Tibial nerve (tissue), 4 donors: ENCODE data around the gene ALPI. TPM values are rescaled to one million over a fixed set of nuclear protein-coding genes. Genes with fewer than 3 reads are reported as not detected.

ENCODE experiments used
- DNase-seq, 2 donors: peaks; one replicate each; pipeline ENCODE4 v3.0.0-alpha.2; 2019; ENCODE audit warnings: low spot score in 2 of 2
- H3K27ac ChIP-seq, 4 donors: fragments of 200-600 bp; sonication (generic) in 3 of 4; one replicate each; pipeline ENCODE4 v1.5.1; 2017 to 2019; ENCODE audit warnings: mild to moderate bottlenecking in 1 of 4
- H3K27me3 ChIP-seq, 2 donors: fragments of 200-600 bp; sonication (generic) in 1 of 2; one replicate each; pipeline versions ENCODE4 v1.5.1 to v1.6.0; 2017 to 2019
- H3K36me3 ChIP-seq, 3 donors: fragments of 200-600 bp; sonication (generic); one replicate each; pipeline ENCODE4 v1.5.1; 2018 to 2019
- H3K4me1 ChIP-seq, 4 donors: fragments of 200-600 bp; sonication (generic) in 3 of 4; one replicate each; pipeline ENCODE4 v1.5.1; 2017 to 2019
- H3K4me3 ChIP-seq, 4 donors: fragments of 200-600 bp; sonication (generic) in 3 of 4; one replicate each; pipeline ENCODE4 v1.5.1; 2017 to 2019; ENCODE audit warnings: mild to moderate bottlenecking in 1 of 4, moderate library complexity in 1 of 4
- H3K9me3 ChIP-seq, 4 donors: fragments of 200-600 bp; sonication (generic) in 3 of 4; one replicate each; pipeline ENCODE4 v1.5.1; 2017 to 2019
- EP300 ChIP-seq, 2 donors: sonication (generic); formaldehyde crosslinking; IDR thresholded peaks; one replicate each; pipeline ENCODE4 v1.6.1; 2017; ENCODE audit warnings: antibody characterized with exemption in 2 of 2, mild to moderate bottlenecking in 1 of 2
- POLR2A ChIP-seq, 2 donors: fragments of 450-650 bp; IDR thresholded peaks; one replicate each; pipeline ENCODE4 v1.6.1; 2017; ENCODE audit warnings: antibody characterized with exemption in 2 of 2, mild to moderate bottlenecking in 2 of 2, moderate library complexity in 2 of 2
- WGBS, 2 donors: methylation state at CpG; one replicate each; pipeline ENCODE4 v1.1.5; 2018; 5-methylcytosine and 5-hydroxymethylcytosine counted together
- total RNA-seq, 4 donors: library from RNA; depleted of rRNA; stranded (reverse); fragments of >200 nt; gene quantifications; one replicate each; pipeline ENCODE4 v1.1.0, GENCODE V29; 2016
- TF ChIP-seq, protein P1 (sequence below), 5 experiments: fragments of 200-600 bp in 3 of 5; fragments of 450-650 bp in 2 of 5; sonication (generic) in 3 of 5; IDR thresholded peaks; one replicate each; pipeline ENCODE4 v1.5.1; 2016 to 2019; ENCODE audit warnings: antibody characterized with exemption in 5 of 5, mild to moderate bottlenecking in 3 of 5, moderate library complexity in 2 of 5

The ALPI gene
- total RNA-seq, 4 donors from 2014 or later: not detected

DNA sequence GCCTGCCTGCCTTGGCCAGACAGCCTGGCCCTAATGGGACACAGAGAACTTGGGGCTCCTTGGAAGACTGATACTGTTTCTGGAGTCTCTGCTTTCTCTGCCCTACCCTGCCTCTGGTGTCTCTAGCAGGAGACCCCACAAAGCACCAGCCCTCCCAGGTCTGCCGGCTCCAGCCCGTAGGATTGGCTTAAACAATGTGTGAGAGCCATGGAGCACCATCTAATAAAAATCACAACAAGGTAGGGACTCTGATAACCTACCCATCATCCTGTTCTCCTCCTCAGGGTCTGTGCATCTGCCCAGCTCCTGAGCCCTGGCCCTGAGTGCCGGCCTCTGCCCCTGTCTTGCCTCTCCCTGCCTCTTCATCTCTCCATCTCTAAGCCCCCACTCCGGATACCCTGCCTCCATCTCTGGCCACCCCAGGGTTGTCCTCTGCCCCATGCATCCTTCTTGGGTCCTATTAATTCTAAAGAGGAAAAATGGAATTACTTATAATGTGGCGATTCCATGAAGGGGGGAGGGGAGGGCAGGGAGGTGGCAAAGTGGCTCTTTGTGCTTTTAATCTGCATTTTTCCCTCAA, 32.9 kb downstream of the ALPI start:
- 77 to 90% methylated on average over 5 of the region's 5 CpGs for WGBS, 2 donors
- no peaks in the 10 kb centered on the region for H3K36me3 ChIP-seq
- peaks cover 0 to 28% (median 0%) of the 10 kb centered on the region in 4 donors for H3K4me1 ChIP-seq
- no peak overlapping the region for H3K27ac ChIP-seq
- TF ChIP-seq, protein P1, sequence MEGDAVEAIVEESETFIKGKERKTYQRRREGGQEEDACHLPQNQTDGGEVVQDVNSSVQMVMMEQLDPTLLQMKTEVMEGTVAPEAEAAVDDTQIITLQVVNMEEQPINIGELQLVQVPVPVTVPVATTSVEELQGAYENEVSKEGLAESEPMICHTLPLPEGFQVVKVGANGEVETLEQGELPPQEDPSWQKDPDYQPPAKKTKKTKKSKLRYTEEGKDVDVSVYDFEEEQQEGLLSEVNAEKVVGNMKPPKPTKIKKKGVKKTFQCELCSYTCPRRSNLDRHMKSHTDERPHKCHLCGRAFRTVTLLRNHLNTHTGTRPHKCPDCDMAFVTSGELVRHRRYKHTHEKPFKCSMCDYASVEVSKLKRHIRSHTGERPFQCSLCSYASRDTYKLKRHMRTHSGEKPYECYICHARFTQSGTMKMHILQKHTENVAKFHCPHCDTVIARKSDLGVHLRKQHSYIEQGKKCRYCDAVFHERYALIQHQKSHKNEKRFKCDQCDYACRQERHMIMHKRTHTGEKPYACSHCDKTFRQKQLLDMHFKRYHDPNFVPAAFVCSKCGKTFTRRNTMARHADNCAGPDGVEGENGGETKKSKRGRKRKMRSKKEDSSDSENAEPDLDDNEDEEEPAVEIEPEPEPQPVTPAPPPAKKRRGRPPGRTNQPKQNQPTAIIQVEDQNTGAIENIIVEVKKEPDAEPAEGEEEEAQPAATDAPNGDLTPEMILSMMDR (IDR thresholded peaks at IDR 0.05): no peak
- TF ChIP-seq POLR2A (IDR thresholded peaks at IDR 0.05) (no peak), EP300 (IDR thresholded peaks at IDR 0.05) (no peak)
- H3K9me3 ChIP-seq: no peaks in the 10 kb centered on the region
- H3K27me3 ChIP-seq: peaks cover 0 to 52% of the 10 kb centered on the region in 2 donors
- no peak overlapping the region for H3K4me3 ChIP-seq
- no peak for DNase-seq

DNA sequence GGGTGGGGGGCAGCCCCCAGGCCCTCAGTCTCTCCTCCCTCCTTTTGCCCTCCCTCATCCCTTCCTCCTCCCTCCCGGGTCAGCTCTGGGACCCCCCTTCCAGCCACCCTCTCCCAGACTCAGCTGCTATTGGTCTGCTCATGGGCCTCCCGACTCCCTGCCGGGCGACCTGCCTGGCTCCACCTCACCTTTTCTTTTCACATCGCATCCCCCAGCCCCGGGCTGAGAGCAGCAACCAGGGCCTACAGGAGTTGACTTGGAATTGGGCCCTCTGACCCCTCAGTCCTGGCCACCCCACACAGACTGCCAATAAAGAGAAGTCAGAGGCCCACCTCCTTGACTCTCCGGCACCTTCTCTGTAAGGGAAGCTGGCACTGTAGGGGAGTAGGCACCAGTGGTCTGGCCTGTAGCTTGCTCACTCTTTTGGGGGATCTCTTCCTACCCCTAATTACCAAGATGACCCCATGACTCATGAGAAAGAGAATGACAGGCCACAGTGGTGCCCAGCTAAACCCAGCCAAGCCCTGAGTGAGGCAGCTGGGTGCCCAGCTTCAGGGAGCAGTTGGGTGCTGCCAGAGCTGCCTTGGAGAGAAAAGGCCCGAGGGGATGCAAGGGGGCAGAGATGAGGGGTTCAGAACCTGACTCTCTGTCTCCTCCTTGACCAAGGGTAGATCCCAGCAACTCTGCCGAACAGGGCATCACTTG, 33.7 kb downstream of the ALPI start:
- 70 to 75% methylated on average over 8 to 9 of the region's 9 CpGs for WGBS, 2 donors
- no peaks in the 10 kb centered on the region for H3K36me3 ChIP-seq
- no peak overlapping the region for H3K27ac ChIP-seq
- TF ChIP-seq EP300 (IDR thresholded peaks at IDR 0.05): no peak
- TF ChIP-seq, protein P1 (IDR thresholded peaks at IDR 0.05): no peak
- no peak for TF ChIP-seq POLR2A (IDR thresholded peaks at IDR 0.05)
- H3K4me3 ChIP-seq: no peak overlapping the region
- peaks cover 0 to 28% (median 0%) of the 10 kb centered on the region in 4 donors for H3K4me1 ChIP-seq
- no peaks in the 10 kb centered on the region for H3K9me3 ChIP-seq
- peaks cover 0 to 44% of the 10 kb centered on the region in 2 donors for H3K27me3 ChIP-seq
- no peak for DNase-seq

DNA sequence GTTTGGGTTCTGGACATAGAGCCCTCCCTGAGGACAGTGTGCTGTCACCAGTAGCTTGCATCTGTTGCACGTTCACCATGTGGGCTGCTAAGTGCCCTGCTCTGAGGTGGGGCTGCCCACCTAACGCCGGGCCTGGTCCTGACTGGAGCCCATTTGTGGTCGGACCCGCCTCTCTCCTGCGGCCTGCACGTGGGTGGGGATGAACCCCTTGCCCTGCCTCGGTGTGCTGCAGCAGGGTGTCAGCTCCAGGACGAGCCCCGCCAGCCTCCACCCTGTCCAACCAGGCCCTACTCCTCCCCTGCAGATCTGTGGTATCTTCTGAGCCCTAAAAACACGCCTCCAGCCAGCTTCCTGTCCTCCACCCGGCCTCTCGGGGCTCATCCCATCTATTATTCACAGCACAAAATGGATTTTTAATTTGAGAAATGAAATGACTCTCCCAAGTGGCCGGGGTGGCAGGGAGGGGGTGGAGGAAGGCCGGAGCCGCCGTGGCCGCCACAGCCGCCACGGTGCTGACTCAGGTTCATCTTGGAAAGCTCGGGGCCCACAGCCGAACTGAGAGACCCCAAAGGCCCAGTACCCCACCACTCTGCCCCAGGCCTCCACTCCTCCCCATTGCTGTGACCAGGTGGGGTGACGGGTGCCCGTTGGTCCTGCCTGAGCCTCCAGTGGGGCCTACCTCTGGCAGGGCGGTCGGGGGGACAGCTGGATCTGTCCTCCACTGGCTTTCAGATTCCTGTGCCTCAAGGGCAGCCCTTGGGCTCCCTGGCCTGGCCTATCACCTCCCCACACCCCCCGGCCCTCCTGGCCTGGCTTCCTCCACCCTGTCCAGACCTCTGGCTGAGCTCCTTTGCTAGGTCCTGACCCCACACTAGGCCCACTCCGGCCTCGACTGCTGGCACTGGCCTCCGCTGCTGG, 34.5 kb downstream of the ALPI start:
- Histone ChIP-seq H3K27ac (no peak overlapping the region), H3K27me3 (peaks cover 0 to 36% of the 10 kb centered on the region in 2 donors), H3K36me3 (no peaks in the 10 kb centered on the region), H3K4me1 (peaks cover 0 to 23% (median 0%) of the 10 kb centered on the region in 4 donors), H3K4me3 (no peak overlapping the region), H3K9me3 (no peaks in the 10 kb centered on the region)
- TF ChIP-seq, protein P1 (IDR thresholded peaks at IDR 0.05): no peak
- TF ChIP-seq EP300 (IDR thresholded peaks at IDR 0.05): no peak
- no peak for TF ChIP-seq POLR2A (IDR thresholded peaks at IDR 0.05)
- no peak for DNase-seq
- 79 to 82% methylated on average over 22 to 26 of the region's 30 CpGs for WGBS, 2 donors

DNA sequence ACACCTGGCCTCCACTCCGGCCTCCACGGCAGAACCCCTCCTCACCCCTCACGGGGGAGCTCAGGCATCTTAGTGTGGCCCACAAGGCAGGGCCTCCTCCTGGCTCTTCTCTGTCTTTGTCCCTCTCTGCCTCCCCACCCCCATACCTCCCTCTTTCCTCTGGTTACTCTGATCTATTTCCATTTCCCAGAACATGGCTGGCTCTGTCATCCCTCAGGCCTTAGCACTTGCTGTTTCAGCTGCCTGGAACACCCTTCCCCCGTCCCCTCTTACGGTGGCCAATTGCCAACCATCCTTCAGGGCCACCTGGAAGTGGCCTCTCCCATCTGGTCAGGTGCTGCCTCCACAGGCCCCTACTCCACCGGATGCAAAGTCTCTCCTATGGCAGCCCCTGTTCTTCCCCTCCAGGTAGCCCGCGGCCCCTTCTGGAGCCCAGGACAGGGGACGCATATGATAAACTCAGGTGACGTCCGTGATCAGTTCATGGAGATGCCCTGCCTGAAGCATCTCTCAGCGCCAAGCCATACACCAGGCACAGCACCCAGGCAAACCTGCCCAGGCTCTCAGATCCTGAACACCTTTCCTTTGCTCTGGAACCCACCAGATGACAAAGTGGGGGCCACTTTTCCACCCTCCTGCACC, 35.3 kb downstream of the ALPI start:
- H3K36me3 ChIP-seq: no peaks in the 10 kb centered on the region
- H3K27ac ChIP-seq: no peak overlapping the region
- peaks cover 0 to 15% (median 0%) of the 10 kb centered on the region in 4 donors for H3K4me1 ChIP-seq
- TF ChIP-seq, protein P1 (IDR thresholded peaks at IDR 0.05): no peak
- no peak for TF ChIP-seq POLR2A (IDR thresholded peaks at IDR 0.05)
- TF ChIP-seq EP300 (IDR thresholded peaks at IDR 0.05): no peak
- WGBS, 2 donors: 89 to 93% methylated on average over 12 of the region's 12 CpGs
- H3K27me3 ChIP-seq: peaks cover 0 to 28% of the 10 kb centered on the region in 2 donors
- H3K4me3 ChIP-seq: no peak overlapping the region
- DNase-seq: no peak
- no peaks in the 10 kb centered on the region for H3K9me3 ChIP-seq
